GM19324 (cell line): ENCODE measurements around the gene DTL.

Experiments used
- ATAC-seq: cut with Tn5 transposase; IDR thresholded peaks from one replicate; pipeline ENCODE4 v1.9.1; 2021; ENCODE audit warnings: mild to moderate bottlenecking, moderate library complexity; ENCODE audit not compliant: unreplicated experiment, low FRiP score

The DTL gene

DNA sequence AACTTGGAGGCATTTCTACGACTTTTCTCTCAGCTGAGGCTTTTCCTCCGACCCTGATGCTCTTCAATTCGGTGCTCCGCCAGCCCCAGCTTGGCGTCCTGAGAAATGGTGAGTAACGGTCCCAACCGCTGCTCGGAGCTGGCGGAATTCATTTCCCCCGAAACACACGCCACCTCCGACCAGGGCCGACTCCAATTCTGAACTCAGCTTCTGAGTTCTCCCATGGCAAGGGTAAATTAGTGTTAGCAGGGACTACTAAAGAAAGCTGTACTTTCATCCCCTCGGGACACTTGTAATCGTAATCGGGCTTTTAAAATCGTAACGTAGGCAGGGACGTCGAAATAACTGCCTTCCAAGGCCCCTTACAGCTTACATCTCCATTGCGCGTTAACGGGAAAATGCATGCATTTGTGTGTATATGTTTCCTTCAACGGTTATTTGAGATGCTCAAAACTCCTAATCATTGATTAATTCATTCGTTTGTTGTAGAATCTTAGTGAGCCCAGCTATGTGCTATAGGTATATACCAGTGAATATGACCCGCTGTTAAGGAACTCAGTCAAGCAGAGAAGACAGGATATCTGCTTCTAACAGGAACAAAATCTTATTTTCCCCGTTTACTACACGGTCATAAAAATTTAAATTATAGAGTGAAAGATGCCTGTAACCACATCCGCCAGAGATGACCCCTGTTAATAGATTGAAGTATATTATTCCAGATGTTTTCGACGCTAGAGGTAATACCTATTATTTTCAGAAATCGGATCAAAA is 472 bp downstream of the DTL start:
- ATAC-seq, result peak; percentile 23

GRCh38 chr1:212037900-212038299 is 2.4 kb downstream of the DTL start:
- no peak for ATAC-seq

- ATAC-seq, result no peak
Observed at GRCh38 chr1:212039622-212040021, 4.1 kb downstream of the DTL start.

- no peak for ATAC-seq
Observed at GRCh38 chr1:212040629-212041412, 5.3 kb downstream of the DTL start.

- no peak for ATAC-seq
Observed at GRCh38 chr1:212042436-212042835, 6.9 kb downstream of the DTL start.

- no peak for ATAC-seq
Observed at GRCh38 chr1:212044851-212045250, 9.3 kb downstream of the DTL start.

DNA sequence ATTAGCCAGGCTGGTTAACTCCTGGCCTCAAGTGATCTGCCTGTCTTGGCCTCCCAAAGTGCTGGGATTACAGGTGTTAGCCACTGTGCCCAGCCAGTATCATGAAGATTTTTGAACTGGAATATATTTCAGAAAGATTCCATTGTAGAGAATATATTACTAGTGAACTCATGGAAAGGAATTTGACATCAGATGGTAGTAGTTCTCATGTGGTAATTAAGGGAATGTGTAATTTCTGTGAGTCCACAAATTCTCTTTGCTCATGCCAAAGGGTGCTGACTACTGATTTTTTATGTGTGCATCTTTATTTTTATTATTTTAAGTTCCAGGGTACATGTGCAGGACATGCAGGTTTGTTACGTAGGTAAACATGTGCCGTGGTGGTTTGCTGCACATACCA is 10.4 kb downstream of the DTL start:
- no peak for ATAC-seq

DNA sequence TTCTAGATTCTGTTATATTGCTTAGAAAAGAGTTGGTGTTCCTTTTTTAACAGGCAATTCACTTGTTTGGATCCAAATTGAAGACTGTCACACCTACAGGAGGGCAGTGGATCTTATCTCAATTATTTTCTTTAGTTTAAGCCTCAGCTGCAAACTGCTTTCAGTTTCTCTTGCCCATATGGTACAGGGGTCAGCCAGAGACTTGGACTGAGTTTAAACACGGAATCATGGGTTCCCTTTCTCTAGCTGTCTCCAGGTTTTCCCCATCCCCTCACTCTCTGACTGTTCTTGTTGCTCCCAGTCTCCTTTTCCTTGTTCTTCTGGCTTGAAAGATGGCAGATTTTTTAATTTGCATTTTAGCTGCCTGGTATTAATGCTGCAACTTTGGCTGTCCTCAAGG is 18.4 kb downstream of the DTL start:
- ATAC-seq, result no peak

- ATAC-seq, result no peak
Observed at GRCh38 chr1:212055333-212055732, 19.8 kb downstream of the DTL start.

- no peak for ATAC-seq
Observed at GRCh38 chr1:212060632-212061472, 25.3 kb downstream of the DTL start.

DNA sequence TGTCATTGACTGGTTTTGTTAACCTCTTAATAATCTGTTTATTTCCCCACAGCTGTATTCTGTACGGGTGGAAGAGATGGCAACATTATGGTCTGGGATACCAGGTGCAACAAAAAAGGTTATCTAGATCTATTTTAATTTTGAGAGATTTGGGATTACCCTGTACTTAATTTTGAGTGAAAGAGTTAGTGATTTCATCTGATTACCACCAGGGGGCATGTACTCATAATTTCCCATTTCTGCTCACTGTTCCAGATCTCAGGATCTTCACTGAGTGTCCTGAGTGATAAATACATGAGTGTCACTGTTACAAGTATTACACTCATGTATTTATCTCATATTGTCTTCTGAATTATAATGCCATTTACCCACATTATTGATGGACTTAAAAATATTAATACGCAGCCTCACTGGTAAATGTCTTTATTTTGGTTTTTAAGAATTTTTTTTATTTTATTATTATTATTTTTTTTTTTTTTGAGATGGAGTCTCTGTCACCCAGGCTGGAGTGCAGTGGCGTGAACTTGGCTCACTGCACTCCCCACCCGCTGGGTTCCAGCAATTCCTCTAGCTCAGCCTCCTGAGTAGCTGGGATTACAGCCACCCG is 27.4 kb downstream of the DTL start:
- ATAC-seq, result no peak

GRCh38 chr1:212067787-212068186 is 32.2 kb downstream of the DTL start:
- no peak for ATAC-seq

- ATAC-seq, result no peak
Observed at GRCh38 chr1:212070720-212071302, 35.3 kb downstream of the DTL start.

DNA sequence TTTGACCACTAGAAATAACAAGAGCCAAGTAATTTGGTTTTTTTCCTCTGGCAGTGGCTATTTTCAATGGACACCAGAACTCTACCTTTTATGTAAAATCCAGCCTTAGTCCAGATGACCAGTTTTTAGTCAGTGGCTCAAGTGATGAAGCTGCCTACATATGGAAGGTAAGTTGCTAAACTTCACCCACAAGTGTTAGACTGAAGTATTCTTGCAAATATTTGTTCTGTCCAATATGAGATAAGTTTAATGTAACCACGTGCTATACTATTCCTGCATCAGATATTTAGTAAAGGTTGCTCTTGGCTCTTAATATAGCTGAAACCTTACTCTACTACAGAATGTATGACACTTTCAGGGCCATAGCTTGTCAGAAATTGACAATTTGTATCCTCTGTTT is 36.5 kb downstream of the DTL start:
- ATAC-seq, result no peak

DNA sequence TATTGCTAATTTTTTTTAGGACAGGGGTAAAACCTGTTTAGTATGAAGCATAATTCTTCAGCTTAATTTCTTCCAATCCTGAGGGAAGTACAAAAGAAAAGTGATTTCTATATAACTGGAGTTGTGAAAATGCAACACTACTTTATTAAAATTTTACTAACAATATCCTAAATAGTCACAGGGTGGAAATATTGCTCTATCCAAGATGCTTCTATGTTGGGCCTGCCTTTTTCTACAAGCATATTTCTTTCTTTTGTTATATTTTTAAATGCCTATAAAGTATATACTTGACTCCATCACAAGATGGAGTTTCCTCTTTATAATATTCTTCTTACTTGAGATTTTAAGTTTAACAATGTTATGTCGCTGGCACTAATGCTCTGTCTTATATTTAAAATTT is 37.9 kb downstream of the DTL start:
- ATAC-seq, result no peak

DNA sequence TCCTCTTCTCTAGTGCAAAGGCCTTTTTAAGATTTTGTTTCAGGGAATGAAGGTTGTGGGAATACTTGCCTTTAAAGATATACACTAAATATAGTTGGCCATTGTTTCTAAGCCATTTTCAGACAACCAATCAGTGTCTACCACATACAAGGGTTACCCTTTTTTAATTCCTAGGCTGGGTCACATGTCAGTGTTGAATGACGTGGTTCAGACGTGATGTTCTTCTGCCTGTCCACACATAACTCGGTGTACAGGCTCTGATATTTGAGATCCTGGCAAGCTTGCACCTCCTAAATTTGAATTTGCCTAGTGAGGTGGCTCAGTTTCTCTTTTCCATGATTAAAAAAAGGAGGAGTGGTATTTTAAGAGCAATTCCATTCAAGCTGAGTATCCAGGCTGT is 38.8 kb downstream of the DTL start:
- ATAC-seq, result no peak

DNA sequence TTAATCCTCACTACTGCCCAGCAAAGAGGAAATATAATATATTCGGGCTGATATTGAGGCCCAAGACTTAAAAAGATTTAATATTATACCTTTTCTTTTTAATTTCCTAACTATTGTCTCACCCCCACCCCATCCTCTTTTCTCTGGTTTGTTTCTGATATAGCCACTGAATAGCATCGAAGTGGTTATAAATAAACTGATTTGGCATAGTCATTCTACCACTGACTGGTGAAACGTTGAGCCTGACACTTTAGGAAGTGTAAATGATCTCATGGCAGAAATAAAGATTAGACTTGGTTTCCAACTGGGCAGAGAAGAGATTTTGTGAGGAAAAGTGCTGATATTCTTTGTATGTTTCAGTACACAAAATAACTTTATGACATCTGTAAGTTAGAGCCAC is 39.3 kb downstream of the DTL start:
- no peak for ATAC-seq

- no peak for ATAC-seq
Observed at GRCh38 chr1:212077028-212077427, 41.5 kb downstream of the DTL start.

GRCh38 chr1:212078826-212079225 is 43.3 kb downstream of the DTL start:
- no peak for ATAC-seq

- ATAC-seq, result no peak
Observed at GRCh38 chr1:212082765-212083406, 47.3 kb downstream of the DTL start.
